ENCODE measurements around the gene DOK5.

The DOK5 gene

GRCh38 chr20:54524849-54525248 lies 49.5 kb downstream of the DOK5 start:
- no peak overlapping the region for H3K4me3 ChIP-seq (ENCODE audit: low read length, poor library complexity, severe bottlenecking)
- TF ChIP-seq EZH2phosphoT487 (IDR thresholded peaks at IDR 0.05; ENCODE audit: borderline replicate concordance) (no peak), CTCF (conservative IDR thresholded peaks at IDR 0.05; ENCODE audit: low read length) (no peak)
- H4K20me1 ChIP-seq (ENCODE audit: insufficient read depth, low read length, poor library complexity, severe bottlenecking) = no peaks in the 10 kb centered on the region
- no peaks in the 10 kb centered on the region for H3K36me3 ChIP-seq (ENCODE audit: insufficient read depth, low read length)
- H3K9ac ChIP-seq (ENCODE audit: low read depth, low read length, poor library complexity, severe bottlenecking) = no peak overlapping the region
- H3K4me1 ChIP-seq (ENCODE audit: insufficient read depth, low read length, poor library complexity, severe bottlenecking) = no peaks in the 10 kb centered on the region
- H3K9me2 ChIP-seq (replicated peaks; ENCODE audit: low read depth, low read length) = no peaks in the 10 kb centered on the region
- H3K9me3 ChIP-seq (ENCODE audit: insufficient read depth, low read depth, low read length) = no peaks in the 10 kb centered on the region; the same call in 1 of the 2 replicates
- H2AFZ ChIP-seq (ENCODE audit: low read length) = no peak overlapping the region
- no peaks in the 10 kb centered on the region for H3K27me3 ChIP-seq (ENCODE audit: insufficient read depth, low read length, poor library complexity, severe bottlenecking)
- no peaks in the 10 kb centered on the region for H3K79me2 ChIP-seq (ENCODE audit: insufficient read depth, low read length)
- H3K4me2 ChIP-seq (ENCODE audit: low read depth, low read length, poor library complexity, severe bottlenecking) = no peak overlapping the region
- H3F3A ChIP-seq (ENCODE audit: low read depth) = no peaks in the 10 kb centered on the region

GRCh38 chr20:54525916-54526590 lies 50.7 kb downstream of the DOK5 start:
- Histone ChIP-seq H3K4me2 (ENCODE audit: low read depth, low read length, poor library complexity, severe bottlenecking) (no peak overlapping the region), H3K36me3 (ENCODE audit: insufficient read depth, low read length) (no peaks in the 10 kb centered on the region), H3K9ac (ENCODE audit: low read depth, low read length, poor library complexity, severe bottlenecking) (no peak overlapping the region), H3K4me1 (ENCODE audit: insufficient read depth, low read length, poor library complexity, severe bottlenecking) (no peaks in the 10 kb centered on the region), H3F3A (ENCODE audit: low read depth) (no peaks in the 10 kb centered on the region), H4K20me1 (ENCODE audit: insufficient read depth, low read length, poor library complexity, severe bottlenecking) (no peaks in the 10 kb centered on the region), H3K79me2 (ENCODE audit: insufficient read depth, low read length) (no peaks in the 10 kb centered on the region), H3K9me3 (ENCODE audit: insufficient read depth, low read depth, low read length) (no peaks in the 10 kb centered on the region; the same call in 1 of the 2 replicates), H2AFZ (ENCODE audit: low read length) (no peak overlapping the region), H3K27me3 (ENCODE audit: insufficient read depth, low read length, poor library complexity, severe bottlenecking) (no peaks in the 10 kb centered on the region), H3K4me3 (ENCODE audit: low read length, poor library complexity, severe bottlenecking) (no peak overlapping the region), H3K9me2 (replicated peaks; ENCODE audit: low read depth, low read length) (no peaks in the 10 kb centered on the region)
- no peak for TF ChIP-seq EZH2phosphoT487 (IDR thresholded peaks at IDR 0.05; ENCODE audit: borderline replicate concordance)
- no peak for TF ChIP-seq CTCF (conservative IDR thresholded peaks at IDR 0.05; ENCODE audit: low read length)

GRCh38 chr20:54526801-54527200 lies 51.4 kb downstream of the DOK5 start:
- H3K9me3 ChIP-seq (ENCODE audit: insufficient read depth, low read depth, low read length) = no peaks in the 10 kb centered on the region
- H3F3A ChIP-seq (ENCODE audit: low read depth) = no peaks in the 10 kb centered on the region
- TF ChIP-seq EZH2phosphoT487 (IDR thresholded peaks at IDR 0.05; ENCODE audit: borderline replicate concordance) = no peak
- no peak for TF ChIP-seq CTCF (conservative IDR thresholded peaks at IDR 0.05; ENCODE audit: low read length)
- no peaks in the 10 kb centered on the region for H3K27me3 ChIP-seq (ENCODE audit: insufficient read depth, low read length, poor library complexity, severe bottlenecking)
- no peak overlapping the region for H3K4me2 ChIP-seq (ENCODE audit: low read depth, low read length, poor library complexity, severe bottlenecking)
- no peak overlapping the region for H3K4me3 ChIP-seq (ENCODE audit: low read length, poor library complexity, severe bottlenecking)
- H3K36me3 ChIP-seq (ENCODE audit: insufficient read depth, low read length) = no peaks in the 10 kb centered on the region
- H3K4me1 ChIP-seq (ENCODE audit: insufficient read depth, low read length, poor library complexity, severe bottlenecking) = no peaks in the 10 kb centered on the region
- no peaks in the 10 kb centered on the region for H3K79me2 ChIP-seq (ENCODE audit: insufficient read depth, low read length)
- H4K20me1 ChIP-seq (ENCODE audit: insufficient read depth, low read length, poor library complexity, severe bottlenecking) = no peaks in the 10 kb centered on the region
- no peak overlapping the region for H3K9ac ChIP-seq (ENCODE audit: low read depth, low read length, poor library complexity, severe bottlenecking)
- no peak overlapping the region for H2AFZ ChIP-seq (ENCODE audit: low read length)
- H3K9me2 ChIP-seq (replicated peaks; ENCODE audit: low read depth, low read length) = no peaks in the 10 kb centered on the region

All from Loucy (cell line).